HG03378 (cell line): ENCODE data around the gene CD74.

Experiments used
- ATAC-seq: cut with Tn5 transposase; IDR thresholded peaks from one replicate; pipeline ENCODE4 v1.9.1; 2021; ENCODE audit warnings: mild to moderate bottlenecking, moderate library complexity; ENCODE audit not compliant: unreplicated experiment

Gene CD74

GRCh38 chr5:150368526-150368925 lies 44.2 kb downstream of the CD74 start:
- ATAC-seq, result no peak

- no peak for ATAC-seq
These were observed 48.7 kb downstream of the CD74 start for GRCh38 chr5:150364004-150364403.

GRCh38 chr5:150363185-150363584 lies 49.5 kb downstream of the CD74 start:
- ATAC-seq, result no peak

GRCh38 chr5:150361301-150361700 lies 51.4 kb downstream of the CD74 start:
- peak; percentile 34 for ATAC-seq

GRCh38 chr5:150358261-150359095 lies 54.2 kb downstream of the CD74 start:
- ATAC-seq, result no peak

- peak; percentile 90 for ATAC-seq
These were observed 55.1 kb downstream of the CD74 start, which contains the start of gene TCOF1 for GRCh38 chr5:150357326-150358260. Gene TCOF1 (plus strand): TSS chr5:150357697. CDS start chr5:150357747, 50 bp downstream.

GRCh38 chr5:150356575-150357294 lies 56.0 kb downstream of the CD74 start:
- no peak for ATAC-seq

GRCh38 chr5:150355791-150356190 lies 56.9 kb downstream of the CD74 start:
- no peak for ATAC-seq

GRCh38 chr5:150353032-150353675 lies 59.6 kb downstream of the CD74 start:
- no peak for ATAC-seq

GRCh38 chr5:150352244-150353031 lies 60.3 kb downstream of the CD74 start:
- no peak for ATAC-seq
